H9 (cell line): ENCODE data around the gene CAMSAP2. TPM values are rescaled to one million over a fixed set of nuclear protein-coding genes. Genes with fewer than 3 reads are reported as not detected.

ENCODE experiments used
- DNase-seq: peaks from one replicate; pipeline ENCODE4 v3.0.0-alpha.2; 2017
- H2AFZ ChIP-seq: one replicate; pipeline ENCODE4 v1.6.1; 2013; ENCODE audit warnings: mild to moderate bottlenecking, low read length, control low read depth, moderate library complexity
- H2AK5ac ChIP-seq: 2 replicates; pipeline ENCODE4 v1.6.1; 2013; ENCODE audit warnings: low read length, control low read depth, mixed read lengths; ENCODE audit not compliant: insufficient read length
- H2BK120ac ChIP-seq: one replicate; pipeline ENCODE4 v1.6.1; 2013; ENCODE audit warnings: low read depth, mild to moderate bottlenecking, low read length, control low read depth, inconsistent platforms; ENCODE audit not compliant: poor library complexity, severe bottlenecking
- H2BK12ac ChIP-seq: 2 replicates; pipeline ENCODE4 v1.6.1; 2013; ENCODE audit warnings: low read length, control low read depth, mixed read lengths, low read depth; ENCODE audit not compliant: insufficient read length
- H2BK15ac ChIP-seq: 2 replicates; pipeline ENCODE4 v1.6.1; 2013; ENCODE audit warnings: low read depth, low read length, control low read depth
- H2BK20ac ChIP-seq: one replicate; pipeline ENCODE4 v1.6.1; 2013; ENCODE audit warnings: low read depth, mild to moderate bottlenecking, low read length, control low read depth, inconsistent platforms; ENCODE audit not compliant: poor library complexity, severe bottlenecking
- H2BK5ac ChIP-seq: 2 replicates; pipeline ENCODE4 v1.6.1; 2013; ENCODE audit warnings: low read length, control low read depth, mixed read lengths; ENCODE audit not compliant: insufficient read length
- H3K14ac ChIP-seq: 2 replicates; pipeline ENCODE4 v1.6.1; 2013; ENCODE audit warnings: low read length, control low read depth; ENCODE audit not compliant: insufficient read depth
- H3K18ac ChIP-seq: 2 replicates; pipeline ENCODE4 v1.6.1; 2013; ENCODE audit warnings: low read depth, mild to moderate bottlenecking, mixed read lengths, low read length, control low read depth; ENCODE audit not compliant: insufficient read length
- H3K23ac ChIP-seq: 2 replicates; pipeline ENCODE4 v1.6.1; 2013; ENCODE audit warnings: low read length, control low read depth, mixed read lengths, low read depth; ENCODE audit not compliant: insufficient read length
- H3K23me2 ChIP-seq: 2 replicates; pipeline ENCODE4 v1.6.1; 2013; ENCODE audit warnings: low read depth, mild to moderate bottlenecking, mixed read lengths, low read length, control low read depth; ENCODE audit not compliant: insufficient read length, poor library complexity, severe bottlenecking
- H3K27ac ChIP-seq: 2 replicates; pipeline ENCODE4 v1.5.1; 2013; ENCODE audit warnings: low read length, control low read depth, mixed read lengths, low read depth; ENCODE audit not compliant: insufficient read length
- H3K27me3 ChIP-seq: 2 replicates; pipeline ENCODE4 v1.6.1; 2013; ENCODE audit warnings: low read length, control low read depth, inconsistent platforms; ENCODE audit not compliant: insufficient read depth
- H3K4ac ChIP-seq: 2 replicates; pipeline ENCODE4 v1.6.1; 2013; ENCODE audit warnings: low read depth, mild to moderate bottlenecking, control low read depth, inconsistent platforms, low read length, moderate library complexity
- H3K4me1 ChIP-seq: 2 replicates; pipeline ENCODE4 v1.6.1; 2013; ENCODE audit warnings: low read length, control low read depth, inconsistent platforms; ENCODE audit not compliant: insufficient read depth
- H3K4me2 ChIP-seq: 2 replicates; pipeline ENCODE4 v1.6.1; 2013; ENCODE audit warnings: low read length, control low read depth, mixed read lengths; ENCODE audit not compliant: insufficient read length, insufficient read depth
- H3K56ac ChIP-seq: 2 replicates; pipeline ENCODE4 v1.6.1; 2013; ENCODE audit warnings: low read depth, mild to moderate bottlenecking, mixed read lengths, low read length, control low read depth; ENCODE audit not compliant: insufficient read length
- H3K79me1 ChIP-seq: 2 replicates; pipeline ENCODE4 v1.6.1; 2013; ENCODE audit warnings: low read depth, mild to moderate bottlenecking, moderate library complexity, low read length, control low read depth, inconsistent platforms; ENCODE audit not compliant: insufficient read depth, poor library complexity, severe bottlenecking
- H3K79me2 ChIP-seq: 2 replicates; pipeline ENCODE4 v1.6.1; 2013; ENCODE audit warnings: low read length, control low read depth, inconsistent platforms; ENCODE audit not compliant: insufficient read depth
- H3K9ac ChIP-seq: 2 replicates; pipeline ENCODE4 v1.6.1; 2013; ENCODE audit warnings: low read length, control low read depth, mixed read lengths; ENCODE audit not compliant: insufficient read length; ENCODE audit errors: extremely low read depth
- H3K9me3 ChIP-seq: one replicate; pipeline ENCODE4 v1.6.1; 2013; ENCODE audit warnings: low read depth, low read length, inconsistent platforms; ENCODE audit not compliant: control insufficient read depth
- H3T11ph ChIP-seq: one replicate; pipeline ENCODE4 v1.6.1; 2013; ENCODE audit warnings: mild to moderate bottlenecking, low read length, control low read depth, inconsistent platforms
- H4K20me1 ChIP-seq: one replicate; pipeline ENCODE4 v1.6.1; 2013; ENCODE audit not compliant: control insufficient read depth, insufficient read length, insufficient read depth
- H4K5ac ChIP-seq: 2 replicates; pipeline ENCODE4 v1.6.1; 2013; ENCODE audit warnings: low read depth, mild to moderate bottlenecking, mixed read lengths, low read length, control low read depth; ENCODE audit not compliant: insufficient read length
- H4K8ac ChIP-seq: replicated peaks from 2 replicates; pipeline ENCODE4 v1.6.1; 2013; ENCODE audit warnings: low read length, control low read depth, mixed read lengths, low read depth; ENCODE audit not compliant: insufficient read length
- H4K91ac ChIP-seq: 2 replicates; pipeline ENCODE4 v1.6.1; 2013; ENCODE audit warnings: low read depth, mild to moderate bottlenecking, moderate library complexity, mixed read lengths, low read length, control low read depth; ENCODE audit not compliant: insufficient read length
- H3K27ac Mint-ChIP-seq, 3 experiments: 2 replicates in 2 of 3; 3 replicates in 1 of 3; pipeline ENCODE4 v1.8.0; 2020 to 2021; ENCODE audit warnings: mixed read lengths in 3 of 3, mild to moderate bottlenecking in 1 of 3, moderate library complexity in 1 of 3
- H3K27me3 Mint-ChIP-seq: 2 replicates; pipeline ENCODE4 v1.8.0; 2021; ENCODE audit warnings: low read depth, mild to moderate bottlenecking, moderate library complexity, mixed read lengths
- H3K36me3 Mint-ChIP-seq, 3 experiments: 2 replicates in 2 of 3; 3 replicates in 1 of 3; pipeline ENCODE4 v1.8.0; 2020 to 2021; ENCODE audit warnings: low read depth in 3 of 3, mixed read lengths in 3 of 3; ENCODE audit not compliant: insufficient read depth in 1 of 3
- H3K4me1 Mint-ChIP-seq, 2 experiments: 2 replicates each; pipeline ENCODE4 v1.8.0; 2020; ENCODE audit warnings: mixed read lengths in 2 of 2
- H3K4me3 Mint-ChIP-seq, 2 experiments: 2 replicates in 1 of 2; 3 replicates in 1 of 2; pipeline ENCODE4 v1.8.0; 2020 to 2021; ENCODE audit warnings: mild to moderate bottlenecking in 2 of 2, mixed read lengths in 2 of 2, moderate library complexity in 1 of 2
- H3K9me3 Mint-ChIP-seq, 2 experiments: 2 replicates in 1 of 2; 3 replicates in 1 of 2; pipeline ENCODE4 v1.8.0; 2020; ENCODE audit warnings: mild to moderate bottlenecking in 2 of 2, mixed read lengths in 2 of 2, moderate library complexity in 1 of 2
- WGBS: extraction: QIAGEN DNeasy Blood & Tissue Kit; methylation state at CpG from one replicate; pipeline ENCODE4 v1.1.7; 2013; ENCODE audit warnings: missing lambda C conversion rate, low lambda C conversion rate, mixed read lengths; ENCODE audit not compliant: insufficient read length; ENCODE audit errors: extremely low coverage; 5-methylcytosine and 5-hydroxymethylcytosine counted together
- total RNA-seq: library from RNA; stranded (reverse); gene quantifications from 2 replicates; pipeline ENCODE4 v1.2.1, GENCODE V29; 2021
- TF ChIP-seq, protein P1 (sequence below): fragments of 200-600 bp; sonication (generic); conservative IDR thresholded peaks from 3 replicates; pipeline ENCODE4 v1.8.0; 2021; ENCODE audit warnings: antibody characterized with exemption, mild to moderate bottlenecking

Gene CAMSAP2
- total RNA-seq, 1 experiment from 2014 or later = 33.7 TPM

- no peak overlapping the region for H4K8ac ChIP-seq
- no peak overlapping the region for H3K18ac ChIP-seq
- no peaks in the 10 kb centered on the region for H4K20me1 ChIP-seq
- H3K9me3 Mint-ChIP-seq = peaks cover 8 to 13% of the 10 kb centered on the region in 2 experiments; a peak in 4 of 5 replicates
- H2BK5ac ChIP-seq = no peak overlapping the region
- H3K4me3 Mint-ChIP-seq = no peak overlapping the region
- H3K27ac ChIP-seq = no peak overlapping the region
- H3K23me2 ChIP-seq = no peaks in the 10 kb centered on the region
- no peak overlapping the region for H3K23ac ChIP-seq
- no peak overlapping the region for H3K27ac Mint-ChIP-seq
- no peak overlapping the region for H3K4me2 ChIP-seq
- TF ChIP-seq, protein P1, sequence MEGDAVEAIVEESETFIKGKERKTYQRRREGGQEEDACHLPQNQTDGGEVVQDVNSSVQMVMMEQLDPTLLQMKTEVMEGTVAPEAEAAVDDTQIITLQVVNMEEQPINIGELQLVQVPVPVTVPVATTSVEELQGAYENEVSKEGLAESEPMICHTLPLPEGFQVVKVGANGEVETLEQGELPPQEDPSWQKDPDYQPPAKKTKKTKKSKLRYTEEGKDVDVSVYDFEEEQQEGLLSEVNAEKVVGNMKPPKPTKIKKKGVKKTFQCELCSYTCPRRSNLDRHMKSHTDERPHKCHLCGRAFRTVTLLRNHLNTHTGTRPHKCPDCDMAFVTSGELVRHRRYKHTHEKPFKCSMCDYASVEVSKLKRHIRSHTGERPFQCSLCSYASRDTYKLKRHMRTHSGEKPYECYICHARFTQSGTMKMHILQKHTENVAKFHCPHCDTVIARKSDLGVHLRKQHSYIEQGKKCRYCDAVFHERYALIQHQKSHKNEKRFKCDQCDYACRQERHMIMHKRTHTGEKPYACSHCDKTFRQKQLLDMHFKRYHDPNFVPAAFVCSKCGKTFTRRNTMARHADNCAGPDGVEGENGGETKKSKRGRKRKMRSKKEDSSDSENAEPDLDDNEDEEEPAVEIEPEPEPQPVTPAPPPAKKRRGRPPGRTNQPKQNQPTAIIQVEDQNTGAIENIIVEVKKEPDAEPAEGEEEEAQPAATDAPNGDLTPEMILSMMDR = no peak
- no peak overlapping the region for H2AFZ ChIP-seq
- no peak overlapping the region for H2BK15ac ChIP-seq
- H3K27me3 Mint-ChIP-seq = no peaks in the 10 kb centered on the region
- no peak overlapping the region for H3K56ac ChIP-seq
- no peak overlapping the region for H3K14ac ChIP-seq
- H3K9me3 ChIP-seq = no peaks in the 10 kb centered on the region
- peaks cover 9% of the 10 kb centered on the region in 2 experiments for H3K4me1 Mint-ChIP-seq
- H3K36me3 Mint-ChIP-seq = peaks cover 24 to 40% (median 36%) of the 10 kb centered on the region in 3 experiments
- peaks cover 3% of the 10 kb centered on the region; the same call in 1 of the 2 replicates for H3K4me1 ChIP-seq
- DNase-seq = no peak
- no peak overlapping the region for H4K91ac ChIP-seq
- H3K79me2 ChIP-seq = no peaks in the 10 kb centered on the region; the same call in 1 of the 2 replicates
- H3K27me3 ChIP-seq = no peaks in the 10 kb centered on the region
- H2AK5ac ChIP-seq = no peak overlapping the region
- H3K4ac ChIP-seq = no peak overlapping the region
- no peak overlapping the region for H2BK20ac ChIP-seq
- H3T11ph ChIP-seq = no peak overlapping the region
- H2BK12ac ChIP-seq = no peak overlapping the region
- H2BK120ac ChIP-seq = no peak overlapping the region
- no peak overlapping the region for H3K9ac ChIP-seq
- H3K79me1 ChIP-seq = peaks cover 4% of the 10 kb centered on the region
- no peak overlapping the region for H4K5ac ChIP-seq
- no CpG with 5 or more reads among the region's 4 CpGs for WGBS
These were observed 45.9 kb downstream of the CAMSAP2 start for GRCh38 chr1:200784576-200784975.
